ENCODE measurements around the gene PGP. TPM values are rescaled to one million over a fixed set of nuclear protein-coding genes. Genes with fewer than 3 reads are reported as not detected.
A peak's percentile ranks its signal among the peaks of the same experiment; 100 is the strongest.

The PGP gene
- total RNA-seq, 2 donors from 2014 or later: 9.1 to 19.5 TPM

- Histone ChIP-seq H3K4me3 (no peak overlapping the region), H3K4me1 (ENCODE audit: control insufficient read depth in 1 of 2, low read depth in 2 of 2) (peaks cover 12 to 19% of the 10 kb centered on the region in 2 donors), H3K36me3 (peaks cover 46% of the 10 kb centered on the region), H3K27ac (no peak overlapping the region), H3K27me3 (replicated peaks; ENCODE audit: insufficient read depth) (no peaks in the 10 kb centered on the region), H3K9me3 (no peaks in the 10 kb centered on the region)
- ATAC-seq (ENCODE audit: insufficient number of reproducible peaks, low FRiP score, low read depth) (no peak), DNase-seq (ENCODE audit: low spot score) (no peak)
- TF ChIP-seq CTCF (IDR thresholded peaks at IDR 0.05): no peak
Measured at GRCh38 chr16:2253293-2253692, 38.7 kb upstream of the PGP start.

GRCh38 chr16:2252806-2253148 lies 38.1 kb upstream of the PGP start:
- no peak for TF ChIP-seq CTCF (IDR thresholded peaks at IDR 0.05)
- Histone ChIP-seq H3K36me3 (peaks cover 46% of the 10 kb centered on the region), H3K27ac (no peak overlapping the region)

GRCh38 chr16:2251296-2252111 lies 36.9 kb upstream of the PGP start, which contains the start of gene ECI1:
Gene ECI1, minus strand, starts transcription at chr16:2251587. Its CDS starts 21 bp downstream, at chr16:2251566.
- Histone ChIP-seq H3K4me1 (ENCODE audit: control insufficient read depth in 1 of 2, low read depth in 2 of 2) (peaks cover 12 to 19% of the 10 kb centered on the region in 2 donors), H3K9me3 (no peaks in the 10 kb centered on the region), H3K4me3 (peak within 1 kb of the TSS; percentile 81), H3K36me3 (peaks cover 35% of the 10 kb centered on the region), H3K27ac (peak within 1 kb of the TSS; percentile 72 to 76), H3K27me3 (replicated peaks; ENCODE audit: insufficient read depth) (no peaks in the 10 kb centered on the region)
- peak; percentile 63 for TF ChIP-seq CTCF (IDR thresholded peaks at IDR 0.05)
- peak; percentile 96 for ATAC-seq (ENCODE audit: insufficient number of reproducible peaks, low FRiP score, low read depth)
- DNase-seq (ENCODE audit: low spot score): peak; percentile 85

More at GRCh38 chr16:2252806-2253148, 38.1 kb upstream of the PGP start:
- H3K4me1 ChIP-seq (ENCODE audit: control insufficient read depth in 1 of 2, low read depth in 2 of 2): peaks cover 12 to 19% of the 10 kb centered on the region in 2 donors
- H3K27me3 ChIP-seq (replicated peaks; ENCODE audit: insufficient read depth): no peaks in the 10 kb centered on the region
- H3K4me3 ChIP-seq: no peak overlapping the region
- H3K9me3 ChIP-seq: no peaks in the 10 kb centered on the region
- DNase-seq (ENCODE audit: low spot score) (no peak), ATAC-seq (ENCODE audit: insufficient number of reproducible peaks, low FRiP score, low read depth) (no peak)

GRCh38 chr16:2250652-2251295 lies 36.1 kb upstream of the PGP start:
- DNase-seq (ENCODE audit: low spot score) (no peak), ATAC-seq (ENCODE audit: insufficient number of reproducible peaks, low FRiP score, low read depth) (no peak)
- Histone ChIP-seq H3K4me1 (ENCODE audit: control insufficient read depth in 1 of 2, low read depth in 2 of 2) (peaks cover 12 to 19% of the 10 kb centered on the region in 2 donors), H3K27ac (peak overlapping the region; percentile 72 to 76), H3K4me3 (peak overlapping the region; percentile 81), H3K9me3 (no peaks in the 10 kb centered on the region), H3K27me3 (replicated peaks; ENCODE audit: insufficient read depth) (no peaks in the 10 kb centered on the region), H3K36me3 (peaks cover 35% of the 10 kb centered on the region)
- no peak for TF ChIP-seq CTCF (IDR thresholded peaks at IDR 0.05)

GRCh38 chr16:2246301-2246885 lies 31.8 kb upstream of the PGP start:
- H3K36me3 ChIP-seq: peaks cover 41% of the 10 kb centered on the region
- H3K9me3 ChIP-seq: no peaks in the 10 kb centered on the region
- H3K27ac ChIP-seq: no peak overlapping the region
- DNase-seq (ENCODE audit: low spot score) (no peak), ATAC-seq (ENCODE audit: insufficient number of reproducible peaks, low FRiP score, low read depth) (no peak)
- no peak for TF ChIP-seq CTCF (IDR thresholded peaks at IDR 0.05)
- H3K4me1 ChIP-seq (ENCODE audit: control insufficient read depth in 1 of 2, low read depth in 2 of 2): peaks cover 7 to 11% of the 10 kb centered on the region in 2 donors
- H3K27me3 ChIP-seq (replicated peaks; ENCODE audit: insufficient read depth): no peaks in the 10 kb centered on the region
- no peak overlapping the region for H3K4me3 ChIP-seq
